Measurements from ENCODE around the gene KCNA1.

The KCNA1 gene

DNA sequence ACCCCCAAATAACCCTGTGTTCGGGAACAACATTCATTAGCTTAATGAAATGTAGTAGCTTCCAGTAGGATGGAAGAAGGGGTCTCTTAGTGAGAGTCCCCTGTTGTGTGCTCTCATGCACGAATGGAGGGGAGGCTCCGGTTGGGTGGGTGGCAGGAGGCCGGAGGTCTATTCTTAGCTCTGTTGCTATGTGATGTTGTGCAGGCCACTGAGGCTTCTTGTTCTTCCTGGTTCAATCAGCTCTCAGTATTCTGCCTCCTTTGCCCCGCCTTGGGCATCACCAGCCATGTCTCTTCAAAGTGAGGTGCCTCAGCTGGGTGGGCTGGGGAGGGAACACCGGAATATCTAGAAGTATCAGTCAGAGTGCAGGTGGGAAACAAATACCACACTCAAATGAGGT, 50.8 kb downstream of the KCNA1 start:
- no peak for DNase-seq (ENCODE audit: low read depth)

DNA sequence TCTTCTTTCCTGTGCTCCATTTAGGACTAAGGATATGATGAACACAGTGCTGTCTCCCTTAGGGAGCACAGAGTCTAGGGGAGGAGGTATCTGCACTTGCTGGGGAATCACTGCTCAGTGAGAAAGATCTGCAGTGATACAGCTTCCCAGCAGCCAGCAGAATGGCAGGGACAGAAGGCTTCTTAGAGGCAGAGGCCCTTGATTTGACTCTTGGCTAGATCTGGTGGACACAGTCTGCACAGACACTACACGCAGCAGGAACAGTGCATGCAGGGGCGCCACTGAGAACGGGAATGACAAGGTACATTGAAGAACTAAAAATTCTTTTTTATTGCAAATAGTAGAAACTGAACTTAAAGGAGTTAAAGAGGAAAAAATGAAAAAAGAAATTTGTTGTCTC, 51.6 kb downstream of the KCNA1 start:
- DNase-seq (ENCODE audit: low read depth): no peak

DNA sequence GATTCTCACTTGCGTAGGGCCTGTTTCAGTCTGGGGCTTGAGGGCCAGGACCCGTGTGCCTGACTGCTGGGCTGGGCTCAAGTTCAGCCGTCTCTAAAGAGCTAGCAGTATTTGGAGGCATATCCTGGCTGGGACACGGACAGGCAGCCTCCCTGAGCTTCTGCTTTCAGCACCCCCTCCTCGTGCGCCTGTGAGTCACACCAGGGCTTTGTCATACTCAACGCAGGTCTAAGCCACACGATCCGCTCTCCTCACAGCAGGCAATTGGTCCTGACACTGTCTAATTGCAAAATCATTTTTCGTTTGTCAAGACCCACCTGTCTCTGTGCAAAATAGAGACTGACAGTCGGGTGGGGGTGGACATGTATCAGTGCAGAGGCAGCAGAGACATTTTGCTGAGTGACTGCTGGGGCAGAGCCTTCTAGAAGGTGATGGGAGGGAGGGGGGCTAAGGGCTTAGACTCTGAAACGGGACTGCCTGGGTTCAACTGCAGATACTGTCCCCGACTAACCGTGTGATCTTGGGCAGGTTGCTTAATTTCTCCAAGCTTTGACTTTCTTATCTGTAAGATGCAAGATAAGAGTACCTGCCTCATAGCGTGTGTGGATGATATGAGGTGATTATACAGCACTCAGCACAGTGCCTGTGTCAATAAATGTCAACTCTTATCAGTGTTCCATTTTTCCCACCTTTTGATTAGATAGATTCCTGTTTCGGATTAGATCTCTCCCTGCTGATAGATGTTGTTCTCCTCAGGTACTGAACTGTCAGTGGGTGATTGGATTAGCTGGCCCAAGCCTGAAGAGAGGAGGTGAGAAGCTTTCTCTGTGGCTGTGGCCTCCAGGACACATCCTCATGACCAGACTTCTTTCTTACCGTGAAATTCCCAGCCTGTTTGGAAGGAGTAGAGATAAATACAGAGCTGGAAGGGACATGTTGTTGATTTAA, 53.1 kb downstream of the KCNA1 start:
- DNase-seq (ENCODE audit: low read depth): no peak

Data from fibroblast of the conjunctiva (primary cell).